GM19043 (cell line): ENCODE measurements around the gene SAMHD1.
"Not testable (repeated sequence)": the region's sequence is repeated elsewhere in the genome, so short reads cannot be mapped to it uniquely, and the experiment has no call there.

Source experiments
- ATAC-seq: cut with Tn5 transposase; IDR thresholded peaks from one replicate; pipeline ENCODE4 v1.9.1; 2021; ENCODE audit warnings: low read depth; ENCODE audit not compliant: unreplicated experiment

Gene SAMHD1

DNA sequence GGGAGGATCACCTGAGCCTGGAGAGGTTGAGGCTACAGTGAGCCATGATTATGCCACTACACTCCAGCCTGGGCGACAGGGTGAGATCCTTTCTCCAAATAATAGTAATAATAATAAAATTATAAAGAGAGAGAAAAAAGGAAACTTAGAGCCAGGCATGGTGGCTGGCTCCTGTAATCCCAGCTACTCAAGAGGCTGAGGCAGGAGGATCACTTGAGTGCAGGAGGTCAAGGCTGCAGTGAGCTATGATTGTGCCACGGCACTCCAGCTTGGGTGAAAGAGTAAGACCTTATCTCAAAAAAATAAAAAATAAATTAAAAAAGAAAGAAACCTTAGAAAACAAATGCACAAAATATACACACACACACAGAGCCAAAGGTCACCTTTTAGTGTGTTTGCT, 5.2 kb upstream of the SAMHD1 start:
- ATAC-seq: no peak

DNA sequence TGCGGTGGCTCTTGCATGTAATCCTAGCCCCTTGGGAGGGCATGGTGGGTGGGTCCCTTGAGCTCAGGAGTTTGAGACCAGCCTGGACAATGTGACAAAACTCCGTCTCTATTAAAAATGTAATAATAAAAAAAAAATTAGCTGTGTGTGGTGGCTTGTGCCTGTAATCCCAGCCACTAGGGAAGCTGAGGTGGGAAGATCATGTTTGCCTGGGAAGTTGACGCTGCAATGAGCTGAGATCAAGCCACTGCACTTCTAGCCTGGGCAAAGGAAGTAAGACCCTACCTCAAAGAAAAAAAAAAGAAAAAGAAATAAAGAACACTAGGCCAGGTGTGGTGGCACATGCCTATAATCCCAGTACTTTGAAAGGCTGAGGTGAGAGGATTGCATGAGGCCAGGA, 4.5 kb upstream of the SAMHD1 start:
- no peak for ATAC-seq

DNA sequence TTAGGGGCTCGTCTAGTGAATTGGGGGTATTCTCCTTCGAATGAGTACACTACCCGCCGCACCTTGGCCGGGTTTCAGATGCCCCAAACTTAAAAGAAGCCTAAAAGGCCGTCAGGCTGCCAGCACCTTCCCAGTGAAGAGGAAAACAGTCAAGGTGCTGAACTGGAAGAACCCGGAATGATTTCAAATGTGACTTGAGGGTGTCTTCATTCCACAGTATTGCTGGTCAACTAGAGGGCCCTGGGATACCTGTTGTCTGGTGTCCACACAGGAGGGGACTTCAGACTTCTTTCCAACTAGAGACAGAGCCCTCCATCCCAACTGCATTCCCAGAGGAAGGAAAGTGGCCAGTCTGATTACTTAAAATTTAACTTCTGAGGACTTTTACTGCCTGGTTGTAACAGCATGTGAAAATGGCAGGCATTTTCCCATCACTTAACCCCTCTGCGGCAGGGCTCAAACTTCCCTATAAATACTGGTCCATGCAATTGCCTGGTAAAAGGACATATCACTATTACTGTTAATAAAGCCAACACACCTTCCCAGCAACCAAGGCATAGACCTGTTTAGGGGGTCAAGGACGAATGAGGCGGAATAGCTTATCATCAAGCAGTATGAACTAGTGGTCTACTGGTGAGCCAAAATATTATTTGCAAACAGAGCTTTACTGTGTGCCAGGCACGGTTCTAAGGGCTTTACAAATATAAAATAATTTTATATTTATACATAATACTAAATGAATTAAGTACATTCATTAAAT, 651 bp upstream of the SAMHD1 start:
- ATAC-seq: no peak

DNA sequence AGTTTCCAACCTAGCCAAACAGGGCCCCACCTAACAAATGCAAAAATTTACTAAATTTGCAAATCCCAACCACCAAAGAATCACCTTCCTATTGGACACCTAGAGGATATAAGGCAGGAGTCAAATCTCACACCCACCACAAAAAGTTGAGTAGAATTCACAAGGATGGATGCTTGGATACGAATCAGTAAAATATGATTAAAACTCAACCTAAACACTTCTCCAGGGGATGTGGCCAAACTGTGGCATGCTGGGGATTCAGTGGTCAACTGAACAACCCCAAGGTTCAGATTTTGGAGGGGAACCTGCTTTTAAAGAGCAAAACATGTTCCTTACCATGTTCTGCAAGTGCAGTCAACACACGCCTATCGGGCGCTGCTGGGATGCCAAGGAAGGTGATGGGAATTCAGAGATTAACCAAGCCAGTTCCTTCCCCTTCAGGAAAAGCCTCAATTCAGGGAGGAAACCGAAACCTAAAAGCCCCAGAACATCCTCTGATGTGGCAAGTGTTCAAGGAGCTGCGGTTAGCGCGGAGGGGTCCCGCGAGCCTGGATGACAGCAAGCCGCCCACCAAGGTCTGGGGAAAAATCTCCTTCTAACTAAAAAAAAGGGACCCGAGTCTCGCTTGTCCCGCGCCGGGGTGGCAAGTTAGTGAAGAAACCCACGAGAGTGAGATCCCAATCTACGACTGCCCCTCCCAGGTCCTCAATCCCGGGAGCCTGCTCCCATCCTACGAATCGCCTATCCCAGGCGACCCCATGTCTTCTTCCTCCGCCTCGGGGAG, 902 bp downstream of the SAMHD1 start:
- no peak for ATAC-seq

DNA sequence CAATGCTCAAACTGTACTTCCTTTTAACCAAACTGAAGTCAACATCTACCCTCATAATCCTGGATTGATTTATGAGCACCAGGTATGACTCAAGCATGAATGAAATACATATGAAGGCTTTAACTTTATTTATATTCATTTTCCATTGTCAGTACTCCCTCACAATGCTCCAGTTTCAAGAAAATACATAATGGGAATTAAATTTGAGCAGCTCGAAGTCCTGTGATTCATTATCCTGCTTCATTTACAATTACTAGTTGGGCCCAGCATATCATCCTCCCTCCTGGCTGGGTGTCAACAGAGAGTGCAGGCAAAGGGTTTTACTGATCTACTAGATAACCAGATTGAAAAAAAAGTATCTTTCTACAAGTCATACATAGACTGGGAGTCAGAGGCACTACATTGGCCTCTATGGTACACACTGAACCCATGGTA, 10.1 kb downstream of the SAMHD1 start:
- no peak for ATAC-seq

DNA sequence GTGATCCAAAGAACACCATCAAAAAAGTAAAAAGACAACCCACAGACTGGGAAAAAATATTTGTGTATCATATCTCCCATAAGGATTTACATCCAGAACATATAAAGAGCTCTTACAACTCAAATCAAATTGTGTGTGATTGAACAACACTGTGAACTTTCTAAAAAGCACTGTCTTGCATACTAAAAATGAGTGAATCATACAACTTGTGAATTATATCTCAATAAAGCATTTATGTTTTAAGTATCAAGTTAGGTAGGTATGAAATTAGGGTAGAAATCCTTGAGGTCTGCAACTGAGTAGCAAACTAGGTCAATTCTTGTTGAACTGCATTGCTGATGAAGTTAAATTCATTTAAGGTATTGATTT, 14.1 kb downstream of the SAMHD1 start:
- no peak for ATAC-seq

DNA sequence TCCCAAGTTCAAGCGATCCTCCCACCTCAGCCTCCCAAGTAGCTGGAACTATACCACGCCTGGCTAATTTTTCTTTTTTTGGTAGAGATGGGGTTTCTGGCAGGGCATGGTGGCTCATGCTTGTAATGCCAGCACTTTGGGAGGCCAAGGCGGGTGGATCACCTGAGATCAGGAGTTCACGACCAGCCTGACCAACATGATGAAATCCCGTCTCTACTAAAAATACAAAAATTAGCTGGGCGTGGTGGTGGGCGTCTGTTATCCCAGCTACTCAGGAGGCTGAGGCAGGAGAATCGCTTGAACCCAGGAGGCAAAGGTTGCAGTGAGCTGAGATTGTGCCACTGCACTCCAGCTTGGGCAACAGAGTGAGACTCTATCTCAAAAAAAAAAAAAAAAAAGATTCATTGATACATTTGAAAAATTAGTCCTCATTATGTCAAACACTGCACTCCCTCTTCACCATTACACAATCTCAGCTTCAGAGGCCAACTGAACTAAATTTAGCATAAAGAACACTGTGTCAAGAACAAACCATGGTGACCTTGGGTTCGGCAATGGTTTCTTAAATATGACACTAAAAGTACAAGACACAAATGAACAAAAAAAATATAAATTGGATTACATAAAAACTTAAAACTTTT, 14.6 kb downstream of the SAMHD1 start:
- ATAC-seq: not testable (repeated sequence)

DNA sequence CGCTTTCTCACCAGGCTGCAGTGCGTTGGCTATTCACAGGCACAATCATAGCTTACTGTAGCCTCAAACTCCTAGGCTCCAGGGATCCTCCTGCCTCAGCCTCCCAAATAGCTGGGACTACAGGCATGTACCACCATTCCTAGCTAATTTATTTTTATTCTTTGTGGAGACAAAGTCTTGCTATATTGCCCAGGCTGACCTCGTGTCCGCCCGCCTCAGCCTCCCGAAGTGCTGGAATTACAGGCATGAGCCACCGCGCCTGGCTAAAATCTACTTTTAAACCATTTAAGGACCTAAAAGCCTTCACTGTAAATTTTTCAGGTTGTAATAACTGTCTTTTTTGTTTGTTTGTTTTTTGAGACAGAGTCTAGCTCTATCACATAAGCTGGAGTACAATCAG, 15.2 kb downstream of the SAMHD1 start:
- ATAC-seq: no peak

DNA sequence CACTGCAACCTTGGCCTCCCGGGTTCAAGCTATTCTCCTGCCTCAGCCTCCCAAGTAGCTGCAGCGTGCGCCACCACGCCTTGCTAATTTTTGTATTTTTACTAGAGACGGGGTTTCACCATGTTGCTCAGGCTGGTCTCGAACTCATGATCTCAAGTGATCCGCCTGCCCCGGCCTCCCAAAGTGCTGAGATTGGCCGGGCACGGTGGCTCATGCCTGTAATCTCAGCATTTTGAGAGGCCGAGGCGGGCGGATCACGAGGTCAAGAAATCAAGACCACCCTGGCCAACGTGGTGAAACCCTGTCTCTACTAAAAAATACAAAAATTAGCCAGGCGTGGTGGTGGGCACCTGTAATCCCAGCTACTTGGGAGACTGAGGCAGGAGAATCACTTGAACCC, 17.9 kb downstream of the SAMHD1 start:
- ATAC-seq: not testable (repeated sequence)

DNA sequence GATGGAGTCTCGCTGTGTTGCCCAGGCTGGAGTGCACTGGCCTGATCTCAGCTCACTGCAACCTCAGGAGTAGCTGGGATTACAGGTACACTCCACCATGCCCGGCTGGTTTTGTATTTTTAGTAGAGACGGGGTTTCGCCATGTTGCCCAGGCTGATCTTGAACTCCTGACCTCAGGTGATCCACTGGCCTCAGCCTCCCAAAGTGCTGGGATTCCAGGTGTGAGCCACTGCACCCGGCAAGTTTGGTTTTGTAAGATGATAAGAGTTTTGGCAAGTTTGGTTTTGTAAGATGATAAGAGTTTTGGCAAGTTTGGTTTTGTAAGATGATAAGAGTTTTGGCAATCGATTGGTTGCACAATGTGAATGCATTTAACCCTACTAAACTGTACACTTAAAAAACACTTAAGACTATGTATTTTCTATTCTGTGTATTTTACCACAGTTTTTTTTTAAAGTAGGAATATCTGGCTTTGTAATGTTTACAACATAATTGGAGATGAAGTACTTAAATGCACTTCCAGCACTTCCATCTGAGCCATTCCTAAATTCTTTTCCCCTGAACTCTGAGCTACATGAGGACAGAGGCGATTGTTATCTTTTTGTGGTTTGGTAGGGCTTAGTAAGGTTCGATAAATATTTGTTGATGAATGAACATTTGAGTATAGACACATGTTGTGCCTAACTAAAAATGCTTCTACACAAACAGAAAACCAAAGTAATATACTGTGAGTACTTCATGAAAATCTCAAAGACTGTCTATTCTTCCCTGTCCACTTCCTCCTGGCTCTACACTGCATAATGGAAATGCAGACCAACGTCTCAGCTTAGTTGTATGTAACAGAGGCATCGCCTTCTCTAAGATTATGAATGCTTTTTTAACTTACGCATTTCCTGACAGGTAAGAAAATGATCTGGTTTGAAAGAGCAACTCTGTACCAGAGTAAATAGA, 18.8 kb downstream of the SAMHD1 start:
- no peak for ATAC-seq

DNA sequence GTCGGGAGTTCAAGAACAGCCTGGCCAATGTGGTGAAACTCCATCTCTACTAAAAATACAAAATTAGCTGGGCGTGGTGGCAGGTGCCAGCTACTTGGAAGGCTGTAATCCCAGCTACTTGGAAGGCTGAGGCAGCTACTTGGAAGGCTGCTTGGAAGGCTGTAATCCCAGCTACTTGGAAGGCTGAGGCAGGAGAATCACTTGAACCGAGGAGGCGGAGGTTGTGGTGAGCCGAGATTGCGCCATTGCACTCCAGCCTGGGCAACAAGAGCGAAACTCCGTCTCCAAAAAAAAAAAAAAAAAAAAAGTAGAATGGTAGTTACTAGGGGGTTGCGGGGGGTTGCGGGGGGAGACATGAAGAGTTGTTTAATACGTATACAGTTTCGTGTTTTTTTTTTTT, 19.4 kb downstream of the SAMHD1 start:
- not testable (repeated sequence) for ATAC-seq

DNA sequence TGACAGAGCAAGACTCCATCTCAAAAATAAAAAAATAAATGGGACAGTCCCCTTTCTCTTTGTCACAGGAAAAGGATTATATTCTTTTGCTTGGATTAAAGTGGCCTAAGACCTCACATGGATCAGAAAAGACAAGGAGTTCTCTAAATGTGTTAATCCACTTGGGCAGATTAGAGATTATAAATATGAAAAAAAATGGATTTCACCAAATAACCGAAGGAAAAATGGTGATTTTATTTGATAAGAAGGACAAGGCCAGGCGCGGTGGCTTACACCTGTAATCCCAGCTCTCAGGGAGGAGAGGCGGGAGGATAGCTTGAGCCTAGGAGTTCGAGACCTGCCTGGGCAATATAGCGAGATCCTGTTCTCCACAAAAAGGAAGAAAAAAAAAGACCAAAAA, 21.8 kb downstream of the SAMHD1 start:
- ATAC-seq: no peak

DNA sequence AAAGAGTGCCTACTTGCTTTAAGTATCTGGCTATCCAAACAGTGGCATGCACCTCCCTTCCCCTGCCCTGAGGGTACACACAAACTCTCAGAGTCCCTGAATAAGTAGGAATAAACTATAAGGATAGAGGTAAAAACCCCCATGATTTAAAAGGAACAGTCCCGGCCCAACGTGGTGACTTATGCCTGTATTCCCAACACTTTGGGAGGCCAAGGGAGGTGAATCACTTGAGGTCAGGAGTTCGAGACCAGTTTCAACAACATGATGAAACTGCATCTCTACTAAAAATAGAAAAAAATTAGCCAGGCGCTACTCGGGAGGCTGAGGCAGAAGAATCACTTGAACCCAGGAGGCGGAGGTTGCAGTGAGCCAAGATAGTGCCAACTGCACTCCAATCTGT, 22.2 kb downstream of the SAMHD1 start:
- ATAC-seq: no peak

DNA sequence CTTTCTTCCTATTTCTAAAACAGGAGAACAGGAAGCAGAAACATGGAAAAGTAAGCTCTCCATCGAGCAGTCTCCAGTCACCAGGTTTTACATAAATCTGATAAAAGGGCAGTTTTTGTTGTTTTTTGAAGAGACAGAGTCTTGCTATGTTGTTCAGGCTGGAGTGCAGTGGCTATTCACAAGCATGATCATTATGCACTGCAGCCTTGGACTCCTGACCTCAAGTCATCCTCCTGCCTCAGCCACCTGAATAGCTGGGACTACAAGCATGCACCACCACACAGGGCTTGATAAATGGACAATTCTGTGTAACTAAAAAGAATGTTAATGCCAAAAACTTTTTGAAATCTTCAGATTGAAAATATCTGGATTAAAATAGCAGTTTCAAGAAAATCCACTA, 23.8 kb downstream of the SAMHD1 start:
- no peak for ATAC-seq

DNA sequence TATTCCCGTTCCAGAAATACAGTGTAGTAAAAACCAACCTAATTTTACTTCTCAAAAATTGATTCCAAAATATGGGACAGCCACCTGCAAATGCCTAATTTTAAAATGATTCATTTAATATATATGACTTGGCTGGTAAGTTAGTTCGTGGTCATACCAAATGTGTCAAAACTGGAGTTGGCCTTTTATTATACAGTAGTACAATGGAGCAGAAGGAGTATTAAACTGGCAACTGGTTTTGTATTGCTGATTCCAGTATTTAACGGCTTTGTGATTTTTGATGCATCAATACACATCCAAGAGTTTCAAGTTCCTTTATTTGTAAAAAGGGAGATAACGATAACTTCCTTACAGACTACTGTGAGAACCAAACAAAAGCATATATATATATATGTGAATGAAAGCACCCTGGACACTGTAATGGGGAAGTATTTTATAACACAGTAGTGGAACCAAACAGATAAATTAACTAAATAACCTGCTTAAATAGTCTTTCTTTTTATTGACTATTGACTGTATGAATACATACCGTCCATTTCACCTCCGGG, 24.8 kb downstream of the SAMHD1 start:
- ATAC-seq: no peak

DNA sequence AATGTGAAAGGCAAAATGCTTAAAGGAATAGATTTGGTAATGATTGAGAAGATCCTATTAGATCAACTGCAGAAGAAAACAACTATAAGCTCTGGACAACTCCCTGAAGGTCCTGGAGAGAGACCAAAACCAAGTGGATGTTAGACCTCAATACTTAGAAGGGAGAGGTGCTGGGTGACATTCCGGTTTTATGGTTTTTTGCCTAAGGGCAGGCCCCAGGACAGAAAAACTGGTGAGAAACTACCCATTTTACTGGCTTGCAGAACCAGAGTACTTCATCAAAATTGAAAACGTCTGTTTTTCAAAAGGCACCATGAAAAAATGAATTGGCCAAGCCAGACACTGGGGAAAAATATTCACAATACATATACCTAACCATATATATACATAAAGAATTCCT, 26.3 kb downstream of the SAMHD1 start:
- ATAC-seq: no peak

DNA sequence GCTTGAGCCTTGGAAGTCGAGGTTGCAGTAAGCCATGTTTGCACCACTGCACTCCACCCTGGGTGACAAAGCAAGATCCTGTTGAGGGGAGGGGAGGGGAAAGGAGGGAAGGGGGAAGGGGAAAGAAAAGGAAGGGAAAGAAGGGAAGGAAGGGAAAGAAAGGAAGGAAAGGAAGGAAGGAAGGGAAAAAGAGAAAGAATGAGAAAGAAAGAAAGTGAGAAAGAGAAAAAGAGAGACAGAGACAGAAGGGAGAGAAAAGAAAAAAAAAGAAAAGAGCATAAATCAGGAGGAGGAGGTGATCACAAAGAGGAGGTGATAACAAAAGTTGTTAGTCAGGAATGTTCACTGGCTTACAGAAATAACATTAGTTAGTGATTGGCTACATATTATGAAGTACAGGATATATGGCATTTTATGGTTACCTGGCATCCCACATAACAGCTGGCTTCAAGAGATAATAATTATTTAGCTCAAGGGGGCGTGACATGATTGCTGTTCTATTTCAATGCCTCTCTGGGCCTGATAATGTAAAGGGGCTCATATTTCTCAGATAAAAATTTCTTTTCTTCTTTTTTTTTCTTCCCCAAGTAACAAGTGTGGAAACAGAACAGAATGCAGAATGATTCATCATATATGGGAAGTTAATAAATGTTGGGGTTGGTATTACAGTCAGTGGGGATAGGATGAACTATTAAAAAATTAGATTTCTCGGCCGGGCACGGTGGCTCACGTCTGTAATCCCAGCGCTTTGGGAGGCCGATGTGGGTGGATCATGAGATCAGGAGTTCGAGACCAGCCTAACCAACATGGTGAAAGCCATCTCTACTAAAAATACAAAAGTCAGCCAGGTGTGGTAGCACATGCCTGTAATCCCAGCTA, 27.1 kb downstream of the SAMHD1 start:
- ATAC-seq: no peak

DNA sequence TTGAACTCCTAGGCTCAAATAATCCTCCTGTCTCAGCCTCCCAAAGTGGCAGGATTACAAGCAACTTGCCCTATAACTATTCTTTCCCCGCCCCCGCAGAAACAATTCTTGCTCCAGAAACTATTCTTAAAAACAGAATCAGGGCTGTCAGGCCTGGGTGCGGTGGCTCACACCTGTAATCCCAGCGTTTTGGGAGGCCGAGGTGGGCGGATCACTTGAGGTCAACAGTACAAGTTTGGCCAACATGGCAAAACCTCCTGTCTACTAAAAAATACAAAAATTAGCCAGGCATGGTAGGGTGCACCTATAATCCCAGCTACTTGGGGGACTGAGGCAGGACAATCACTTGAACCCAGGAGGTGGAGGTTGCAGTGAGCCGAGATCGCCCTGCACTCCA, 31.2 kb downstream of the SAMHD1 start:
- no peak for ATAC-seq

DNA sequence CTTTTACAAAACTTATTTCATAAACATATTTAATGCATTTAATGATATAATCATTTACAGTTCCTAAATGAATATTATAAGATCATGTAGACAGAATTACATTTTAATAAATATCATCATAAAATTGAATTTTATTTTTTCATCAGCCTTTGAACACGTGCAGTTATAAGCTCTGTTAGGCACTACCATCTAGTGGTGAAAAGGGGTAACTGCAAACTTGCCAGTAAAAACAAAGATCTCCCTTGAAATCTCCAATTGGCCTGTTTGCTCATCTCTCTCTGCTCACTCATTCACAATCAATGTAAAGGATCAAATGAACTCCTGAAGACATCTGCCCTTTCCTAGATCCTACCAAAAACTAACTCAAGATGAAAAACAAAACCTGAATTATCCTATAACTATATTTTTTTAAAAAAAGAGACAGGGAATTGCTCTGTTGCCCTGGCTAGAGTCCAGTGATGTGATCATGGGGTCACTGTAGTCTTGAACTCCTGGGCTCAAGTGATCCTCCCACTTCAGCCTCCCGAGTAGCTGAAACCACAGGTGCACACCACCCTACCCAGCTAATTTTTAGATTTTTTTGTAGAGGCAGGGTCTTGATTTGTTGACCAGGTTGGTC, 31.7 kb downstream of the SAMHD1 start:
- no peak for ATAC-seq
